GM18873 (cell line): ENCODE measurements around the gene PCMT1.
"Not testable (repeated sequence)": the region's sequence is repeated elsewhere in the genome, so short reads cannot be mapped to it uniquely, and the experiment has no call there.

Experiments
- ATAC-seq: cut with Tn5 transposase; IDR thresholded peaks from one replicate; pipeline ENCODE4 v1.9.1; 2021; ENCODE audit warnings: mild to moderate bottlenecking, moderate library complexity, moderate number of reproducible peaks; ENCODE audit not compliant: unreplicated experiment, low FRiP score

Gene PCMT1

DNA sequence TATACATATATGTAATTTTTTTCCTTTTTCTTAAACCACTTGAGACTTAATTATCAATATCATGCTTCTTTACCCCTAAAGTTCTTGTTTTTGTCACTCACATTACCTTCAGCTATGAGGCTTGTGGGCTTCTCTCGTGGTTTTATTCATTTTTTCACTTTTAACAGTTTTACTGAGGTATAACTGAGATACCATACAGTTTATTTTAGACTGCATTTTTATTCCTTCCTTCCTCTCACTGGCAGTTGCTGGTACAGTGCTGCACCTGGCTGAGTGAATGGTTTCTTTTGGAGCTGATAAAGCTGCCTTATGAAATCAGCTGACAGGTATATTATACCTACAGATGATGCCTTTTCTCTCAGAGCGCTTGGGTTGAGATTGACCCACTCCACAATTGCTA lies 60.3 kb downstream of the PCMT1 start:
- no peak for ATAC-seq

DNA sequence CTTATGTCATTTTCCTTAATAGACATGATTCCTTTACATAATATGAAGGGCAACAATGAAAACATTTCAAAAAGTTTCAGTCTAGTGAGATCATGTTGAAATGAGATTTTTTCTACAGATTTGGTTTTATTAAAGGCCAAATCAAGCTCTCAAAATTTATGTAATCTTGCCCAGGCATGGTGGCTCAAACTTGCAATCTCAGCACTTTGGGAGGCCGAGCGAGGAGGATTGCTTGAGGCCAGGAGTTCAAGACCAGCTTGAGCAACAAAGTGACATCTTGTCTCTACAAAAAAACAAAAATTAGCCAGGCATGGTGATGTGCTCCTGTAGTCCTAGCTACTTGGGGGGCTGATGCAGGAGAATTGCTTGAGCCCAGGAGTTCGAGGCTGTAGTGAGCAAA lies 63.8 kb downstream of the PCMT1 start:
- no peak for ATAC-seq

DNA sequence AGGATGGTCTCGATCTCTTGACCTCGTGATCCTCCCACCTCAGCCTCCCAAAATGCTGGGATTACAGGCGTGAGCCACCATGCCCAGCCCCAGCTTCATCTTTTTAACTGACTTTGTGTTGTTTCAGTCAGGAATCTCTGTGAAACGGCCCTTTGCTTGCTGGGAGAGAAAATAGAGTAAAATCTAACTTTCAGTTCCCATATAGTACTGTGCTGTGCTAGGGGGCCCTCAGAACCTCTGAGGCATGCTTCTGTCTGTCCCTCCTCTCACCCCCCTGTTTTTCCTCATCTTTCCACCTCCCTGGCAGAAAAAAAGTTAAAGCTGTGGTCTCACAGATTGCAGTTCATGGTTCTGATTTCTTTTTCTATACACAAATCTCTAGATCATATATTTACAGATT lies 66.2 kb downstream of the PCMT1 start:
- no peak for ATAC-seq

DNA sequence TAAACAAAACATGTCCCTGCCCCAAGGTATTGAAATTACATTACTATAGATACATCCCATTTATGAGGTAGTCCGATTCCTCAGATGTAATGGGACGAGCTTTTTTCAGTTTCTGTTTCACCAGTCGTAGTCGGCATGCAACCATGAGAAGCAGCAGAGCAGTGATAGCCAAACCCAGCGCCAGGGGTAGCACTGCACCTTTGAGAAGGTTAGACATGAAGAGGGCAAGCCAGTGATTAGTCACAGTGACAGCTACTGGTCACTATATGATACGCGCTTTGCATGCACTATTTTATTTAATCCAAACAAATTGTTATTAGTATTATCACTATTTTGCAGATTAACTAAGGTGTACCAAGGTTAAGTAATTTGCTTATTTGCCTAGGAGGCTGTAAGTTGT lies 71.0 kb downstream of the PCMT1 start:
- ATAC-seq, result no peak

DNA sequence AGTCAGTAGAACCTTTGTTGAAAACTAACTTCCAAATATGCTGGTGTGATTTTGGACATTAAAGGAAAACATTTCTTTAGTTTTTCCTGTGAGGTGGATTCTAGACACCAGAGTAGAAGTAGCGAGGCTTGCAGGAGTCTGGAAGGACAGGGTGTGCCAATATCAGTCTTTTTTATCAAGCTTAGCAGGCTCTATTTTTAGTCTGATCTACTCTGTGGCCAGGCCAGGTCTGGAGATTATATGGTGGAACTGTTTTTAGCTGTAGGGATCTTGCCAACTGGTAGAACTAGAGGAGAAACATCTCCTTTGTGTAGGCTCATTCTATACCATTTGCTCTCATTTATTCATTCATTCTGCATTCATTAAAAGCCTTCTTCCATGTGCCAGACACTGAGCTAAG lies 72.0 kb downstream of the PCMT1 start:
- no peak for ATAC-seq

DNA sequence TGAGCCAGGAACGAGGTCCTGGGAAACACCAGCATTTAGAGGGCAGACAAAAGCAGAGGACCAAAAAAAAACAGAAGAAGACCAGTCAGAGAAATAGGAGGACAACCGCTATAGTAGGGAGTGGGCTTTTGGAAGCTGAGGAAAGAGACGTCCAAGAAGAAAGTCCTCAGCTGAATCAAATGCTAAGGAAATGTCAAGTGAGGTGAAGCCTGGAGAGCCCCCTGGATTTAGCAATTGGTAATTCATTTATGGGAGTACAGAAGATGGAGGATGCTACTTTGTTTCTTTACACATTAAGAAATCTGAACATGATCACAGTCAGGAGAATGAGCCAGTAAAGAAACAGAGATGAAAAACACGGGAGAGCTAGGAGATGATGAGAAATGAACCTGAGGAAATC lies 73.5 kb downstream of the PCMT1 start:
- ATAC-seq, result no peak

DNA sequence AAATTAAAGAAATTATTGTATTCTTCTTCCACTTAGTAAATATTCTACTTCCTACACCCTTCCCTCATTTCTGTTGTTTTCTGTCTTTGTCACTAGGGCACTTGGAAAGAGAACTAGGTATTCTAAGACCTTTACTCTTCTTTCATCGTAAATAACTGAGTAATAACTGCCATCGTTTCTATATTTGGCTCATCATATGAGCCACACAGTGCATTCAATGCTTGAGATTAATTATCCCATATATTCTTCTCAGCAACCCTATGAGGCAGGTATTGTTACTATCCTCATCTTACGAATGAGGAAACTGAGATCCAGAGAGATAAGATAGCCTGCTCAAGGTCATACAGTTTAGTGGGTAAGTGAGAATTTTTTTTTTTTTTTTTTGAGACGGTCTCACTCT lies 75.8 kb downstream of the PCMT1 start:
- no peak for ATAC-seq

DNA sequence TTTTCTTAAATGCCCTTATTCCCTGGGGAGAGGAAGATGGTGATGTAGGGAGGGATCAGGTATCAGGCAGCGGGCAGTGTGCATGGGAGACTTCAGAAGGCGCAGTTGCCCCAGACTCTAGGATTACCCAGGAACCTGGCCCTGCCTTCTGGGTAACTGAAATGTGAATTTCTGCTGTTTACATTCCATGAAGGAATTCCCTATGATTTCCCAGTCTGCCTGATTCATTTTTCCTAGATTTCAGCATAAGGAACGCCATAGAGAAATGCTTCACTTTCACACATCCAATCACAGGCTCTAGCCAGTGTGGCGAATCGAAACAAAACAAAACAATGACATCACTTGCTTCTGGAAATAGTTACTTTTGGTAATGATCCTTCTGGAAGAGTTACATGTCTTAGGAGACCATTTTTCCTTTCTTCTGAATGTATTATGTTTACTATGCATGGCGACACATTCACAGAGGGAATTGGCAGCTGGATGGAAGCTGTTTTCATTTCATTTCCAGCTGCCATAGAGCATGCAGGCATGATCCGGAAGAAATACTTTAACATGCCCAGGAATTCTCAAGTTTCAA lies 81.3 kb downstream of the PCMT1 start:
- no peak for ATAC-seq

DNA sequence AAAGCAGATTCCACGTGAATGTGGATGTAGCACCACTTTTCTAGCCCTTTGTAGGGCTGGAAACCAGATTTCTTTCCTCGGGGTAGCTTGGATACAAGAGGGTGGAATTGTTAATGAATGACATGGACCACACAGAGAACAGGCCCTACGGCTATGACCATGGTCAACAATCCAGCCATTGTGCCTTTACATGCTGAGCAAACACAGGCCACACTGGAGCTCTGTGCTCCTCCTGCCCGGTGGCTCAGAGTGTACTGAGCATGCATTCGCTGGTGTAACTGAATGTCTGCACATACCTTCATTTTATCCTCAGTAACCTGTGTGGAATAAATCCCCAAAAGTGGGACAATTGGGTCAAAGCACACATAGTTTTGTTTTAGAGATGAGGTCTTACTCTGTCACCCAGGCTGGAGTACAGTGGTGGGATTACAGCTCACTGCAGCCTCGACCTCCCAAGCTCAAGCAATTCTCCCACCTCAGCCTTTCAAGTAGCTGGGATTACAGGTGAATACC lies 81.8 kb downstream of the PCMT1 start:
- no peak for ATAC-seq

DNA sequence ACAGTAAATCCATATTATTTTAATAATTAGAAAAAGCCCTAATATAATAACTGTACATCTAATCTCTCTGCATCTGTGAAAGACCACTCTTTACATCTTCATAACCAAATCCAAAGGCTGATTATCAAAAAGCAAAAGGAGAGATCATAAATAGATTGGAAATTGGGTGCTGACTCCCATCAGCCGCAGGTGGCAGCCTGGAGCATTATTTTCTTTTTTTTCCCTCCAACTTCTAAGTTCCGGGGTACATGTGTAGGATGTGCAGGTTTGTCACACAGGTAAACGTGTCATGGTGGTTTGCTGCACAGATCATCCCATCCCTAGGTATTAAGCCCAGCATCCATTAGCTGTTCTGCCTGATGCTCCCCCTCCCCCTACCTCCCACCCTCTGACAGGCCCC lies 84.1 kb downstream of the PCMT1 start:
- no peak for ATAC-seq

DNA sequence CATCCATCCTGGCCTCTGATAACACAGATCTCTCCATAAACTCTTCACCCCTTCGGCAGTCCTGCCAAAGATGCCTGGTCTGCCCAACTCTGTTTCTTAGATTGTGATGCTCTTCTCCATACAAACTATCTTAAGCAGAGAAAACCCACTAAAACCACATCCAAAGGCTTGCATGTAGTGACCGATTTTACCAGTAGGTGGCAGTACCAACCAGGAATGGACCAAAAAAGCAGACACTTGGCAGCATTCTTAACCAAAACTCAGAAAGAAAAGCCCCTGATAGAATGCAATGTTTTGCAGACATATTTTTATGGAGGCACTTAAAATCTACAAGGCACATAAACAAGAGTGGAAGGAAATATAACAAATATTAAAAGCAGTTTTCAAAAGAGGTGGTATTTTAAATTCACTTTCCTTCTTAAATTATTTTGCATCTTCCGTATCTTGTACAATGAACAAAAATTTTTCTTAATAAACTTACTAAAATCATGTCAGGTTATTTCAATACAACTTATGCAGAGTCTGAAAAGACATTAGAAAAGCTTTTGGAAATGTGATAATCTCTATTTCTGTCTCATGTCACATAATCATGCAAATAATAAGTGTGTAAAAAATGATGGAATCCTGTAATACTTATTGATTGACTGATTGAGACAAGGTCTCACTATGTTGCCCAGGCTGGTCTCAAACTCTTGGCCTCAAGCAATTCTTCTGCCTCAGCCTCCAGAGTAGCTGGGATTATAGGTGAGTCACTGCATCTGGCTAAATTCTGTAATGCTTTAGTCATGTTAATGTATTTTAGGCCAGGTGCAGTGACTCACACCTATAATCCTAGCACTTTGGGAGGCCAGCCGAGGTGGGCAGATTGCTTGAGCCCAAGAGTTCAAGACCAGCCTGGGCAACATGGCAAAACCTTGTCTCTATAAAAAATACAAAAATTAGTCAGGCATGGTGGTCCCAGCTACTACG lies 85.3 kb downstream of the PCMT1 start:
- ATAC-seq, result no peak

DNA sequence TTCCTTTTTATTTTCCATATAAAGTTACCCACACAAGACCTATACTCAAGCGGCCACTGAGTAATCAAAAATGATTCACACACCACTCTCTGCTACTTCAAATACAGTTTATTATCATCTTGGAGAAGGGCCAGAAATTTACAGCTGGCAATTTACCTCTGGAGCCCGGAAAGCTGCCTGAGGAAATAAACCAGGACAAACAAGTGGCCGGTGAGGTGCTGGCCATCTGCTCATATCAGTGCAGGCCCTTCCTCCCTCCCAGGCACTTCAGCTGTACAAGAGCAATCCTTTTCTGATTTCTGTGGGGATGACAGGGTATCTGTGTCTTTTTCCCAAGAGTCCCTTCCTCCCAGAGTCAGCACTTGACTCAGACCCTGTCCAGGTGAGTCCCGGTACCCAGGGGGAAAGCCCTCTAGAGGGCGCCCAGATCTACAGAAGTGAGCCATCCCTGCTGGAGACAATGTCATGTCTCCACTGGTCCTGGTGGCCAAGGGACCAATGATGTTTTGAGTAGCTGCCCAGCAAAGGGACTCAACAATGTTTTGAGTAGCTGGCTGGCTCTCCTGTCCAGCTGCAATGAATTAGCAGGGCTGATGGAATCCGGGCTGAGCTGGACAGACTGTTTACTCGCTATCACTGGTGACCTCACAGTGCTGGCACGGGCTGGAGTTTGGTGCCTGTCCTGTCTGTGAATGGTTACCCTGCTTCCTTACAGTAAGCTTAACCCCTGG lies 91.0 kb downstream of the PCMT1 start:
- no peak for ATAC-seq

DNA sequence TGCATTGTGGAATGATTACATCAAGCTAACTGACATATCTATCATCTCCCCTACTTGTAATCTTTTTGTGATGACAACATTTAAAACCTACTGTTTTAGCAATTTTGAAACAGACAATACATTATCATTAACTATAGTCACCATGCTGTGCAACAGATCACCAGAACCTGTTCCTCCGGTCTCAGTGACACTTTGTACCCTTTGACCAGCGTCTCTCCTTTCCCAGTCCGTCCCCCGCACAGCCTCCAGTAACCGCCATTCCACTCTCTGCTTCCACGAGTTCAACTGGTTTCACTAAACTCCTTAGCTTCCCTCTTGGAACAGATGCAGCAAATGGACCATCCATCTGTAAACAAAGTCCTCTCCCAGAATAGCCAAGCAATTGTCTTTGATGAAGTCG lies 92.8 kb downstream of the PCMT1 start:
- ATAC-seq, result no peak

DNA sequence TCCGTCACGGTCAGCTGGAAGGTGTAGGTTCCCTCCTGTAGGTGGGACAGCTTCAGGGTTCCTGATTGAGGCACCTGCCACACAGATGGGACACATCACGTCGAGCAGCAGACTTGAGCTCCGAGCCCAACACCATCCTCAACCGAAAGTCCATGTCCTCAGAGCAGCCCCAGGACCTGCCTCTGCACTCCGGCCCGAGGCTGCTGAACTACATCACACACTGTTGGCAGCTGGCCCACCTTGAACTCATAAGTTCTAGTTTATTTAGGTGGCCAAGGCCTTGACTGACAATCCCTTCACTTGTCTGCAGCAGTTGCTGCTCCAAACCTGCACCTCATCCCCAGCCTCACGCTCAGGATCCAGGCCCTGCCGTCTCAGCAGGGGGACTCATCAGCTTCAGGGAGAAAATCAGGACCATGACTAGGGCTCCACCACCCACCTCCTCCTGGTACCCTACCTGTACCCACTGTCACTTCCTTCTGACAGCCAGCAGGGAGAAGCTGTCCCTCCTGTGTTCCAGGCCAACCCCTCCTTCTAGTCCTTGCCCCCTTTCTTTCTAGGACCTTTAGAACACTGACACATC lies 93.6 kb downstream of the PCMT1 start:
- ATAC-seq, result no peak

DNA sequence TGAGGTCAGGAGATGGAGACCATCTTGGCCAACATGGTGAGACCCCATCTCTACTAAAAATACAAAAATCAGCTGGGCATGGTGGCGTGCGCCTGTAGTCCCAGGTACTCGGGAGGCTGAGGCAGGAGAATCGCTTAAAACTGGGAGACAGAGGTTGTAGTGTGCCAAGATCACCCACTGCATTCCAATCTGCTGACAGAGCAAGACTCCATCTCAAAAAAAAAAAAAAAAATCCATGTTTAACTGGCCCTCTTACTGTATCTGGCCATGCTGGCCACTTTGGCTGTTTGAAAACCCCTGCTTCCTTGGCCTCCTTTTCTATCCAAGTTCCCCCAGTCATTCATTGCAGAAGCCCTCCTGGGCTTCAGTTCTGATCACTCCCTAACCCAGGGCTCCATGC lies 94.5 kb downstream of the PCMT1 start:
- not testable (repeated sequence) for ATAC-seq

DNA sequence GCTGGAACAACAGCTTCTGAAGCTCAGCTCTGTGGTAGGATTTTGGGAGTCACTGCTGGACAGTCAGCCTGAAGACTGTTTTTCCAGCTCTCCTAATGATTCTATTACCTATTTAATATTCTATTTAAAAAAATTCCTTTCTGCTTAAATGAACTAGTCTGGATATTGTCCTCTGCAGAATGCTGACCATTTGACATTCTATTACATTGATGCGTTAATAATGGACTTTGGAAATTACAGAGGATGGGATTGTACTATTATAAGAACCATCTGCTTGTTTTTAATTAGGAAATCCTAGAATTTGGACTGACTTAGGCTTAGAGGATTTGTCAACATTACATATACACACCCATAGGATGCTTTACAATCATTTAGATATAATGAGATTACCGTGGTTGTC lies 94.9 kb downstream of the PCMT1 start:
- no peak for ATAC-seq

DNA sequence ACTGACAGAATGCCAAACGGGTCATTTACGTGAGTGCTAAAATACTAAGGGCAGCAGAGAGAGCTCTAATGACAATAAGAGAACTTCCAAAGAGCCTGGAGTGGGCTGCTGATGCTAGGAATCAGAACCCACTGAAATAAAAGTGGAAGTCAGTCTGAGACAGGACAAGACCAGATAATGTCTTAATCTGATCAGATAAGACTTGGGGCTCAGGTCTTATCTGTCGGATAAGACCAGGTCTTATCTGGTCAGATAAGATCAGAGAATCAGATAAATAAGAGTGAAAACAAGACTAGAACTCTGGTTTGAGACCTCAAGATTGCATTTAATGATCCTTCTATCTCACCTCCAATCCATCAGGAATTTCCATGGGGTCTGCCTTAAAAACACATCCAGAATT lies 96.0 kb downstream of the PCMT1 start:
- ATAC-seq, result no peak

DNA sequence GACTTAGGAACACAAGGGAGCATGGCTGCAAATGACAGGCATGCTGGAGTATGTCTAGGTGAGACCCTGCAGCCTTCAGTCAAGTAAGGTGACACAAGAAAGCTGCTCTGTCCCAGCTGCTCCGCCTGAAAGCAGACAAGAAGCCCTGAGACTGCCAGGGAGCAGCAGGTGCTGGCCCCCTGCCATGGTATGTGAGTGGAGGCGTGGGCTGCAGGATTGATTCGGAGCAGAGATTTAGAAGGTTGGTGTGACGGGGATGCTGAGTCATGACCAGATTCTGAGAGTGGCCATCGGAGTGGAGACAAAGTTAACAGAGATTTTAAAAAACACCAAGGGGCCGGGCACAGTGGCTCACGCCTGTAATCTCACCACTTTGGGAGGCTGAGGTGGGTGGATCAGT lies 96.8 kb downstream of the PCMT1 start:
- no peak for ATAC-seq

DNA sequence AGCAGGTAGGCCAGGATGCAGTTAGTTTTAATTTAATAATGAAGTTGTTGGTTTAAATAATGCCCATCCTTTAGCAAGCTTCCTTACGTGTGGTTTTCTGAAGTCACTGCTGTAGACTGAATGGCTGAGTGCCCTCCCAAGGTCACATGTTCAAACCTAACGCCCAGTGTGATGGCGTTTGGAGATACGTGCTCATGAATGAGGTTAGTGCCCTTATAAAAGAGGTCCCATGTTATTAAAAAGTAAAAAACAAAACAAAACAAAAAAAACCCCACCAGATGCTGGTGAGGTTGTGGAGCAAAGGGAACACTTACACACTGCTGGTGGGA lies 98.4 kb downstream of the PCMT1 start:
- no peak for ATAC-seq

DNA sequence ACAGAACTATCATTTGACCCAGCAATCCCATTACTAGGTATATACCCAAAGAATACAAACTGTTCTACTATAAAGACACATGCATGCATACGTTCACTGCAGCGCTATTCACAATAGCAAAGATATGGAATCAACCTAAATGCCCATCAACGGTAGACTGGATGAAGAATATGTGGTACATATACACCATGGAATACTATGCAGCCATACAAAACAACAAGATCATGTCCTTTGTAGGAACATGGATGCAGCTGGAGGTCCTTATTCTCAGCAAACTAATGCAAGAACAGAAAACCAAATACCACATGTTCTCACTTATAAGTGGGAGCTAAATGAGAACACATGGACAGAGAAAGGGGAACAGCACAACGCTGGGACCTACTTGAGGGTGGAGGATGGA lies 98.8 kb downstream of the PCMT1 start:
- not testable (repeated sequence) for ATAC-seq
